ENCODE data around the gene KRTAP4-8.

Gene KRTAP4-8

GRCh38 chr17:41054025-41054424 lies 43.9 kb downstream of the KRTAP4-8 start:
- H3K27ac ChIP-seq (ENCODE audit: insufficient read depth, low read depth, low read length, poor library complexity, severe bottlenecking) = no peak overlapping the region
- no peaks in the 10 kb centered on the region for H3K9me3 ChIP-seq (ENCODE audit: control insufficient read depth, low read length)
- no peaks in the 10 kb centered on the region for H3K27me3 ChIP-seq (ENCODE audit: control insufficient read depth, insufficient read depth, low read length, poor library complexity, severe bottlenecking)
- WGBS, 2 experiments = 95% methylated on average over 4 of the region's 4 CpGs
- H3K4me3 ChIP-seq (ENCODE audit: insufficient read depth, low read depth, low read length) = no peak overlapping the region
- H3K4me1 ChIP-seq (ENCODE audit: control insufficient read depth, insufficient read depth, low read length) = no peaks in the 10 kb centered on the region
- H3K36me3 ChIP-seq (ENCODE audit: control insufficient read depth, insufficient read depth, low read length) = no peaks in the 10 kb centered on the region

GRCh38 chr17:41052566-41052965 lies 45.4 kb downstream of the KRTAP4-8 start:
- no peaks in the 10 kb centered on the region for H3K4me1 ChIP-seq (ENCODE audit: control insufficient read depth, insufficient read depth, low read length)
- H3K27ac ChIP-seq (ENCODE audit: insufficient read depth, low read depth, low read length, poor library complexity, severe bottlenecking) = no peak overlapping the region
- no peaks in the 10 kb centered on the region for H3K36me3 ChIP-seq (ENCODE audit: control insufficient read depth, insufficient read depth, low read length)
- H3K27me3 ChIP-seq (ENCODE audit: control insufficient read depth, insufficient read depth, low read length, poor library complexity, severe bottlenecking) = no peaks in the 10 kb centered on the region
- no peak overlapping the region for H3K4me3 ChIP-seq (ENCODE audit: insufficient read depth, low read depth, low read length)
- no peaks in the 10 kb centered on the region for H3K9me3 ChIP-seq (ENCODE audit: control insufficient read depth, low read length)

DNA sequence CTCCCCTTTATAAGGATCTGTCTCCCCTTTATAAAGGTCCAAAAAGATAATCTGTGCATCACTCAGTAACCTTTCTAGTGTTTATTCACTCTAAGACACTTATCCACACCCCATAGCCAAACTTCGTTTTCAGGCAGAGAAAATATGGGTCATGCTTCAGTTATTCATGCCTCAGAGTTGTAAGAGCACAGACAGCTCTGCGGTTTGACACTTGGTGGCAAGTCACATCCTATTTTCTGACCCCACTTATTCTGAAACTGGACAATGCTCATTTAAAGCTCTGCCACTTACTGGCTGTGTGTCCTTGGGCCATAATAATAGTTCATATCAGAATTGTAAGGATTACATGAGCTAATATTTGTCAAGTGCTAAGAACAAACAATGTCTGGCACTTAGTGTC lies 48.8 kb downstream of the KRTAP4-8 start:
- no peaks in the 10 kb centered on the region for H3K36me3 ChIP-seq (ENCODE audit: control insufficient read depth, insufficient read depth, low read length)
- H3K4me3 ChIP-seq (ENCODE audit: insufficient read depth, low read depth, low read length) = no peak overlapping the region
- no peak overlapping the region for H3K27ac ChIP-seq (ENCODE audit: insufficient read depth, low read depth, low read length, poor library complexity, severe bottlenecking)
- WGBS, 2 experiments = 85 to 87% methylated on average over 2 of the region's 2 CpGs
- no peaks in the 10 kb centered on the region for H3K9me3 ChIP-seq (ENCODE audit: control insufficient read depth, low read length)
- H3K27me3 ChIP-seq (ENCODE audit: control insufficient read depth, insufficient read depth, low read length, poor library complexity, severe bottlenecking) = no peaks in the 10 kb centered on the region
- no peaks in the 10 kb centered on the region for H3K4me1 ChIP-seq (ENCODE audit: control insufficient read depth, insufficient read depth, low read length)

GRCh38 chr17:41048441-41048840 lies 49.5 kb downstream of the KRTAP4-8 start:
- H3K4me1 ChIP-seq (ENCODE audit: control insufficient read depth, insufficient read depth, low read length) = no peaks in the 10 kb centered on the region
- no peak overlapping the region for H3K4me3 ChIP-seq (ENCODE audit: insufficient read depth, low read depth, low read length)
- WGBS, 2 experiments = 86 to 96% methylated on average over 7 of the region's 7 CpGs
- H3K27ac ChIP-seq (ENCODE audit: insufficient read depth, low read depth, low read length, poor library complexity, severe bottlenecking) = no peak overlapping the region
- no peaks in the 10 kb centered on the region for H3K27me3 ChIP-seq (ENCODE audit: control insufficient read depth, insufficient read depth, low read length, poor library complexity, severe bottlenecking)
- no peaks in the 10 kb centered on the region for H3K9me3 ChIP-seq (ENCODE audit: control insufficient read depth, low read length)
- no peaks in the 10 kb centered on the region for H3K36me3 ChIP-seq (ENCODE audit: control insufficient read depth, insufficient read depth, low read length)

Measured in ectodermal cell (in vitro differentiated cells).